Heart right ventricle (tissue), 16 donors: ENCODE measurements around the gene KIF21B. TPM values are rescaled to one million over a fixed set of nuclear protein-coding genes. Genes with fewer than 3 reads are reported as not detected.

Source experiments
- ATAC-seq, 8 donors: fragments of 200-7000 bp; cut with Tn5 transposase; one replicate each; pipeline ENCODE4 v1.9.1; 2020; ENCODE audit warnings: mild to moderate bottlenecking in 8 of 8, moderate library complexity in 8 of 8, moderate number of reproducible peaks in 1 of 8
- DNase-seq, 2 donors: peaks; one replicate each; pipeline ENCODE4 v3.0.0-alpha.2; 2020
- H3K27ac ChIP-seq, 10 donors: fragments of 200-600 bp; sonication (generic) in 2 of 10; one replicate each; pipeline versions ENCODE4 v1.5.0 to v1.8.0; 2020 to 2022; ENCODE audit warnings: mild to moderate bottlenecking in 3 of 10
- H3K27me3 ChIP-seq, 7 donors: fragments of 200-600 bp; one replicate each; pipeline ENCODE4 v1.8.0; 2021 to 2022; ENCODE audit warnings: mild to moderate bottlenecking in 2 of 7
- H3K36me3 ChIP-seq, 9 donors: fragments of 200-600 bp; sonication (generic) in 1 of 9; one replicate each; pipeline versions ENCODE4 v1.5.0 to v1.8.0; 2020 to 2022; ENCODE audit warnings: mild to moderate bottlenecking in 2 of 9
- H3K4me1 ChIP-seq, 9 donors: fragments of 200-600 bp; sonication (generic) in 1 of 9; one replicate each; pipeline versions ENCODE4 v1.5.0 to v1.8.0; 2020 to 2022; ENCODE audit warnings: mild to moderate bottlenecking in 4 of 9
- H3K4me3 ChIP-seq, 10 donors: fragments of 200-600 bp; sonication (generic) in 2 of 10; one replicate each; pipeline versions ENCODE4 v1.5.0 to v1.8.0; 2020 to 2022; ENCODE audit warnings: mild to moderate bottlenecking in 7 of 10, moderate library complexity in 2 of 10
- H3K9me3 ChIP-seq, 11 donors: fragments of 200-600 bp in 10 of 11; sonication (generic) in 2 of 11; one replicate each; pipeline versions ENCODE4 v1.5.0 to v1.8.0; 2013 to 2022; ENCODE audit warnings: mild to moderate bottlenecking in 2 of 11, control low read depth in 1 of 11, moderate library complexity in 1 of 11
- WGBS, 2 donors: extraction: QIAGEN DNeasy Blood & Tissue Kit; methylation state at CpG; one replicate each; pipeline ENCODE4 v1.1.7; 2013; ENCODE audit warnings: inconsistent platforms in 1 of 2; 5-methylcytosine and 5-hydroxymethylcytosine counted together
- intact Hi-C, 10 donors: fragments of 100-400 bp; cut with DNase I; formaldehyde crosslinking; loops; one replicate each; pipeline versions ENCODE4 v1.11.1 to v1.14.2; 2022
- polyA plus RNA-seq, 2 donors: library from polyadenylated mRNA; stranded (reverse); fragments of 200-250 nt; gene quantifications; one replicate each; pipeline ENCODE4 v1.2.3, GENCODE V29; 2013
- total RNA-seq, 10 donors: library from RNA; stranded (reverse); fragmentation: NEBNext Ultra II Directional in 3 of 10; extraction: Animal tissue kit (Norgen Biotek cat#: 25700) in 3 of 10; gene quantifications; one replicate each; pipeline versions ENCODE4 v1.2.1 to v1.2.4, GENCODE V29; 2021 to 2023
- TF ChIP-seq, protein P1 (sequence below), 9 donors: fragments of 200-600 bp; sonication (generic) in 2 of 9; IDR thresholded peaks; one replicate each; pipeline versions ENCODE4 v1.5.0 to v1.8.0; 2021 to 2022; ENCODE audit warnings: antibody characterized with exemption in 9 of 9, mild to moderate bottlenecking in 5 of 9, moderate library complexity in 1 of 9
- donor health status: Arrhythmogenic right ventricular cardiomyopathy.
- donor health status: ischemic (EF 13 %, LVEDD 7.1; RV severe dilation, severe dysfunction).
- donor health status: healthy with polysubstance abuse.
- donor health status: DM: no; HTN: yes; CAD: no.
- donor health status: DM: no; HTN: no; CAD: no.
- donor health status: ischemic (EF 25% LVEDD 6.9; RV normal size, moderate dysfunction).
- donor health status: ischemic (EF 25% LVEDD 5.7; RV mildly dilated, moderate dysfunction).
- donor health status: healthy.
- donor health status: DM: yes; HTN: yes; CAD: no.
- donor health status: Ischemic cardiomyopathy.
- donor health status: ischemic (EF 35%, LVEDD 5.7; RV mildly dilated, moderate dysfunction).
- donor health status: nonischemic (EF 11% LVEDD 7.7; RV severe dilation, severe dysfunction).
- donor health status: DM: yes; HTN: yes; CAD: no.
- donor health status: PGD.
- donor health status: ischemic (EF 29% LVEDD 5.4; RV normal size, mild dysfunction).
- donor health status: nonischemic (EF 23%, LVEDD 6.1; RV moderate dilation, normal function).

The KIF21B gene
- total and polyA plus RNA-seq, 12 donors: 0.10 to 2.6 (median 0.41) TPM

DNA sequence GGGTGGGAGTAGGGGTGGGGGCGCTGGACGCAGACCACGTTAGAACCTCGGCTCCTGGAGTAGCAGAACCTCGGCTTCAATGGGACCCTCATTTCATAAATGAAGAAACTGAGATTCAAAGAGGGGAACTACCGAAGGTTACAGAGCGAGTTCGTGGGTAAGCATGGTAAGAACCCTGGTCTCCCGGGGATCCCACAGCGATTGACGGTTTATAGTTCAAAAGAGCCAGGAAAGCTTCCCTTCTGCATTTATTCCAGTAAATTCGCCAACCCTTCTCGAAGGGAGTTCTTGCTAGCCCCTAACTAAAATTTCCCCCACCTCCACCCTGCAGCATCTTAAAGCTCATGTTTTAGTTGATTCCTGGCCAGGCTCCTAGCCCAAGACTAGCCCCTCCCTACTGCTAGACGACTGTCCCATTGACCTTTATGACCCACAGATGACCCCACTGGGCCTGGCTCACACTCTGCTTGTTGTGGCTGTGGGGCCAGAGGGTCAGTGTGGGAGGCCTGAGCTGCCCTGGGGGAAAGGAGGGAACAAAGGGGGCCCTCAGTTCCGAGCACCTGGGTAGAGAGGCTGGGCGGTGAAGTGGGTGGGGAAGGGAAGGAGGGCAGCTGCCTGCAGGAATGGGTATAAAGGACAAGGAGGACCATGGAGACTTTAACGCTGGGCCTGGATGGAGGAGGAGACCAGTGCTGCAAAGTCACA is 558 bp upstream of the KIF21B start:
- peaks cover 0 to 15% (median 4%) of the 10 kb centered on the region in 7 donors for H3K27me3 ChIP-seq
- ATAC-seq: no peak

DNA sequence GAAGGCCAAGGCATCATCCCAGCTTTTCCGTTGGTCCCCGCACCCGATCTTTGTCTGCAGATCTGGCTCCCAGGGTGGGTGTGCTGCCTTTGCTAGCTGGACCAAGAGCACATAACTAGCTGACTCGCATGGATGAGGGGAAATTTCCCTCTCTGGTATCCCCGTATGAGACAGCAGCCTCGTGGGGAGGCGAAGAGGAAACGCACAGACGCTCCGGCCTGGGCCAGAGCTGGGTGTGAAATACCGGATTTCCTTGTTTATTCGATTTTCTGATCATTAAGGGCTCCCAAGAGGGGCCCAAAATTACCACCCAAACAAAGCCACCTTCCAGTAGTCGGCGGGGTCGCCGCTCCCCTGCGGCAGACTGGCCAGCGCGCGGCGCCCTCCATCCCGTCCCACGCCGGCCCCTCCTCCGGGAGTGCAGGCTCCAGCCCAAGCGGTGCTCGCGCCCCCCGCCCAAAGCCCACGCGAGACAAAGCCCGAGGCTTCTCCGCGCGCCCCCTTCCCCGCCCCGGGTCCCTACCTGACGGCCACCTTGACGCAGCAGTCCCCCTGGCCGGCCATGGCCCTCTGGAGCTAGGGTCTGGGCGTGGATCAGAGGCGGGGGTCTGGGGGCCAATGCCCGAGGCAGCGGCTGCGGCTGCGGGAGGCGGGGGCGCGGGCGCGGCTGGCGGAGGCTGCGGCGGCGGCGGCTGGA is 546 bp downstream of the KIF21B start:
- no peak for ATAC-seq
- Histone ChIP-seq H3K36me3 (no peaks in the 10 kb centered on the region), H3K27me3 (peaks cover 0 to 20% (median 4%) of the 10 kb centered on the region in 7 donors), H3K4me3 (peak overlapping the region; percentile 50 to 69 (median 55)), H3K27ac (peak overlapping the region in 1 of 10 donors; percentile 90), H3K4me1 (peaks cover 3 to 92% (median 28%) of the 10 kb centered on the region in 9 donors), H3K9me3 (no peaks in the 10 kb centered on the region)
- intact Hi-C loops: loop anchor here in 1 of 10 donors (1.0 kb wide), 1 partner anchor 47 kb away; no protein-coding TSS in a partner anchor
- 5% methylated on average over 36 to 56 of the region's 56 CpGs for WGBS, 2 donors
- no peak for DNase-seq
- TF ChIP-seq, protein P1, sequence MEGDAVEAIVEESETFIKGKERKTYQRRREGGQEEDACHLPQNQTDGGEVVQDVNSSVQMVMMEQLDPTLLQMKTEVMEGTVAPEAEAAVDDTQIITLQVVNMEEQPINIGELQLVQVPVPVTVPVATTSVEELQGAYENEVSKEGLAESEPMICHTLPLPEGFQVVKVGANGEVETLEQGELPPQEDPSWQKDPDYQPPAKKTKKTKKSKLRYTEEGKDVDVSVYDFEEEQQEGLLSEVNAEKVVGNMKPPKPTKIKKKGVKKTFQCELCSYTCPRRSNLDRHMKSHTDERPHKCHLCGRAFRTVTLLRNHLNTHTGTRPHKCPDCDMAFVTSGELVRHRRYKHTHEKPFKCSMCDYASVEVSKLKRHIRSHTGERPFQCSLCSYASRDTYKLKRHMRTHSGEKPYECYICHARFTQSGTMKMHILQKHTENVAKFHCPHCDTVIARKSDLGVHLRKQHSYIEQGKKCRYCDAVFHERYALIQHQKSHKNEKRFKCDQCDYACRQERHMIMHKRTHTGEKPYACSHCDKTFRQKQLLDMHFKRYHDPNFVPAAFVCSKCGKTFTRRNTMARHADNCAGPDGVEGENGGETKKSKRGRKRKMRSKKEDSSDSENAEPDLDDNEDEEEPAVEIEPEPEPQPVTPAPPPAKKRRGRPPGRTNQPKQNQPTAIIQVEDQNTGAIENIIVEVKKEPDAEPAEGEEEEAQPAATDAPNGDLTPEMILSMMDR (IDR thresholded peaks at IDR 0.05): no peak

More for the DNA sequence above, 558 bp upstream of the KIF21B start:
- DNase-seq: no peak
- intact Hi-C loops: no loop called here
- 57 to 62% methylated on average over 17 of the region's 17 CpGs for WGBS, 2 donors
- peaks cover 3 to 92% (median 34%) of the 10 kb centered on the region in 9 donors for H3K4me1 ChIP-seq
- H3K27ac ChIP-seq: no peak overlapping the region
- TF ChIP-seq, protein P1 (IDR thresholded peaks at IDR 0.05): no peak
- H3K36me3 ChIP-seq: no peaks in the 10 kb centered on the region
- no peaks in the 10 kb centered on the region for H3K9me3 ChIP-seq
- peak overlapping the region in 2 of 10 donors; percentile 53 to 68 for H3K4me3 ChIP-seq

DNA sequence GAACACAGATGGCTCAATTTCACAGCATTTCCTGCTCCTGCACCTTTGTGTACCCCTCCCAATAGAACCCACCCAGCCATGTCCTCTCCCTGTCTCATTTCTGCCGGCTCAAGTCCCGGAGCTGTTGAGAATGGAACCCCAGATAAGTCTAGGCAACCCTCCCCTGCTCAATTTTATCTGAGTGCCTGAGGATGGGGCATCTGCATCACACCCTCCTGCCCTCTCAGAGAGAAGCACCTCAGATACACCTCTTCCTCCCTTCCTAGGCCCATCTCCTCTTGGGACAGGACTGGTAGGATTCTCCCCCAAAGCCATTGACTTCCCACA is 1.1 kb downstream of the KIF21B start:
- Histone ChIP-seq H3K4me1 (peaks cover 2 to 92% (median 25%) of the 10 kb centered on the region in 9 donors), H3K27me3 (peaks cover 0 to 25% (median 9%) of the 10 kb centered on the region in 7 donors), H3K9me3 (no peaks in the 10 kb centered on the region), H3K36me3 (no peaks in the 10 kb centered on the region), H3K27ac (peak overlapping the region in 1 of 10 donors; percentile 90), H3K4me3 (peak overlapping the region in 8 of 10 donors; percentile 53 to 69 (median 57))
- no peak for DNase-seq
- ATAC-seq: no peak
- TF ChIP-seq, protein P1 (IDR thresholded peaks at IDR 0.05): no peak
- intact Hi-C loops: loop anchor here in 1 of 10 donors (1.0 kb wide), 1 partner anchor 46 kb away; no protein-coding TSS in a partner anchor
- WGBS, 2 donors: 59 to 83% methylated on average over 2 of the region's 2 CpGs

DNA sequence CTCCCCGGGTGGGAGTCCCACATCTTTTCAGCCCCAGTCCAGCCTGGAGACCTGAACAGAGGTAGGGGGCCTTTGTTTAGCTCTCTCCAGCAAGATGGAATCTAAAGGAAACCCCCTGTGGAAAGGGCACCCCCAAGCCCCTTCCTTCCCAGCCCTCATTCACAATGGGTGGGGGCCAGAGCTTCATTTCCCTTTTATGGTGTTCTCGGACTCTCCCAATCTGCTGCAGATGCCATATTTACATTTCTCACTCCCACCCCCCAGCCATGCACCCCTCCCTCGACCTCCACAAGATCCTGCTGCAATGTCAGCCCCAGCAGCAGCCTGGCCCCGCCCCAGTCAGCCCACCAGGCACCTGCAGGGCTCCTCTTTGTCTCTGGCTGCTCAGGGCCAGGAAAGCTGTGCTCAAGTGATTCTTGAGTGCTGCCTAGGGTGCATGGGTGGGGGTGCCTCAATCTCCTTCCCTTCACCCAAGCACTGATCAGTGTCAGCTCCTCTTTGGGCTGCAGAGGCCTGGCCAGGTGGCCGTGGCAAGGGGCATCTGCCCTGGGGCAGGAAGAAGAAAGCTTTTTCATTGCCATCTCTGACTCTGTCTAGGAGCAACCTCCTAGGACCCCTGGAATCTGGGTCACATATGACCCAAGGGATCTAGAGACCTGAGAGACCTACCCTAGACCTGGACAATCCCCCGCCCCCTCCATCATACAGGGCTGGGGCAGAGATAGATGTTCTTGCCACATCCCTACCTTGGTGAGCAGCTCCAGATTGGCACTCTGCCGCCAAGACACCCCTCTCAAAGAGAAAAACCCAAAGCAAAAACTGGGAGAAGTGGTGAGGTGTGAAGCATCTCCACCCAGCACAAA is 1.7 kb downstream of the KIF21B start:
- no peaks in the 10 kb centered on the region for H3K9me3 ChIP-seq
- TF ChIP-seq, protein P1 (IDR thresholded peaks at IDR 0.05): no peak
- ATAC-seq (no peak), DNase-seq (no peak)
- H3K27ac ChIP-seq: peak overlapping the region in 2 of 10 donors; percentile 22 to 90
- H3K27me3 ChIP-seq: peaks cover 0 to 30% (median 15%) of the 10 kb centered on the region in 7 donors
- H3K36me3 ChIP-seq: no peaks in the 10 kb centered on the region
- WGBS, 2 donors: 77 to 81% methylated on average over 7 of the region's 7 CpGs
- intact Hi-C loops: loop anchor here in 1 of 10 donors (1.0 kb wide), 1 partner anchor 46 kb away; no protein-coding TSS in a partner anchor
- H3K4me1 ChIP-seq: peaks cover 0 to 92% (median 23%) of the 10 kb centered on the region in 9 donors
- H3K4me3 ChIP-seq: peak overlapping the region in 3 of 10 donors; percentile 53 to 69 (median 68)
